Measurements from ENCODE around the gene REL. TPM values are rescaled to one million over a fixed set of nuclear protein-coding genes. Genes with fewer than 3 reads are reported as not detected.

REL gene
- polyA plus RNA-seq, 3 donors, result 7.8 to 10.3 (median 8.5) TPM

- DNase-seq (ENCODE audit: extremely low read depth in 1 of 11, low read depth in 9 of 11, low spot score in 4 of 11), result no peak
These were observed 72.8 kb downstream of the REL start for GRCh38 chr2:60954139-60954538.

GRCh38 chr2:60957224-60957623 is 75.8 kb downstream of the REL start:
- no peak for DNase-seq (ENCODE audit: extremely low read depth in 1 of 11, low read depth in 9 of 11, low spot score in 4 of 11)

GRCh38 chr2:60957643-60958042 is 76.3 kb downstream of the REL start:
- no peak for DNase-seq (ENCODE audit: extremely low read depth in 1 of 11, low read depth in 9 of 11, low spot score in 4 of 11)

- no peak for DNase-seq (ENCODE audit: extremely low read depth in 1 of 11, low read depth in 9 of 11, low spot score in 4 of 11)
These were observed 77.0 kb downstream of the REL start for GRCh38 chr2:60958361-60958760.

- DNase-seq (ENCODE audit: extremely low read depth in 1 of 11, low read depth in 9 of 11, low spot score in 4 of 11), result no peak
These were observed 77.4 kb downstream of the REL start for GRCh38 chr2:60958800-60959199.

- no peak for DNase-seq (ENCODE audit: extremely low read depth in 1 of 11, low read depth in 9 of 11, low spot score in 4 of 11)
These were observed 78.1 kb downstream of the REL start for GRCh38 chr2:60959501-60959900.

- DNase-seq (ENCODE audit: extremely low read depth in 1 of 11, low read depth in 9 of 11, low spot score in 4 of 11), result no peak
These were observed 79.3 kb downstream of the REL start for GRCh38 chr2:60960706-60961105.

GRCh38 chr2:60961457-60961856 is 80.1 kb downstream of the REL start:
- no peak for DNase-seq (ENCODE audit: extremely low read depth in 1 of 11, low read depth in 9 of 11, low spot score in 4 of 11)

- DNase-seq (ENCODE audit: extremely low read depth in 1 of 11, low read depth in 9 of 11, low spot score in 4 of 11), result no peak
These were observed 81.2 kb downstream of the REL start for GRCh38 chr2:60962528-60962927.

GRCh38 chr2:60963190-60963589 is 81.8 kb downstream of the REL start:
- DNase-seq (ENCODE audit: extremely low read depth in 1 of 11, low read depth in 9 of 11, low spot score in 4 of 11), result no peak

GRCh38 chr2:60964651-60965498 is 83.5 kb downstream of the REL start:
- DNase-seq (ENCODE audit: extremely low read depth in 1 of 11, low read depth in 9 of 11, low spot score in 4 of 11), result no peak

GRCh38 chr2:60965499-60965785 is 84.1 kb downstream of the REL start:
- no peak for DNase-seq (ENCODE audit: extremely low read depth in 1 of 11, low read depth in 9 of 11, low spot score in 4 of 11)

GRCh38 chr2:60966507-60967405 is 85.4 kb downstream of the REL start:
- no peak for DNase-seq (ENCODE audit: extremely low read depth in 1 of 11, low read depth in 9 of 11, low spot score in 4 of 11)

GRCh38 chr2:60972889-60973656 is 91.7 kb downstream of the REL start:
- DNase-seq (ENCODE audit: extremely low read depth in 1 of 11, low read depth in 9 of 11, low spot score in 4 of 11), result no peak

GRCh38 chr2:60973705-60974104 is 92.3 kb downstream of the REL start:
- DNase-seq (ENCODE audit: extremely low read depth in 1 of 11, low read depth in 9 of 11, low spot score in 4 of 11), result no peak

GRCh38 chr2:60974652-60975051 is 93.3 kb downstream of the REL start:
- DNase-seq (ENCODE audit: extremely low read depth in 1 of 11, low read depth in 9 of 11, low spot score in 4 of 11), result no peak
